ENCODE measurements around the gene ERN1.
"Not testable (repeated sequence)": the region's sequence is repeated elsewhere in the genome, so short reads cannot be mapped to it uniquely, and the experiment has no call there.

DNA sequence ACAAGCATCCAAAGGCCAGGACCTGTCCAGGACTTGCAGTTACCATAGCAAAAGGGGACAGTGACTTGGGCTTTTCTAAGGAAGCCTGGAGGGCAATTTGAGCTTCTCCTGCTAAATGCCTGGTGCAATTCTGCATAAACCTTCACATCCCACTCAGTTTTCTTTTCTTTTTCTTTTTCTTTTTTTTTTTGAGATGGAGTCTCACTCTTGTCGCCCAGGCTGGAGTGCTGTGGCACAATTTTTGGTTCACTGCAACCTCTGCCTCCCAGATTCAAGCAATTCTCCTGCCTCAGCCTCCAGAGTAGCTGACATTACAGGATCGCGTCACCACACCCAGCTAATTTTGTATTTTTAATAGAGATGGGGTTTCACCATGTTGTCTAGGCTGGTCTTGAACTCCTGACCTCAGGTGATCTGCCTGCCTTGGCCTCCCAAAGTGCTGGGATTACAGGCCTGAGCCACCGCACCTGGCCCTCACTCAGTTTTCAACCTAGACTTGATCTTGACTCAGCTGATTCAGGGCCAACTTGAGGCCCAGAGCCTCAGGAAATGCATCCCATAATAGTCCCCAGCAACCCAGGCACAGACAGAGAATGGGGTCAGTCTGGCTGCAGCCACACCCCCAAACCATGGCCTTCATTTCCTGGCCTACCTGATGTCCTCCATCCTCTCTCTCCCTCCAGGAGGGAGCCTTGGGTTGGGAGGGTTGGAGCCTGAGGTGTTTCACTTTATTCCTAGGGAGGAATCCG, 122.7 kb downstream of the ERN1 start:
- TF ChIP-seq, protein P1, sequence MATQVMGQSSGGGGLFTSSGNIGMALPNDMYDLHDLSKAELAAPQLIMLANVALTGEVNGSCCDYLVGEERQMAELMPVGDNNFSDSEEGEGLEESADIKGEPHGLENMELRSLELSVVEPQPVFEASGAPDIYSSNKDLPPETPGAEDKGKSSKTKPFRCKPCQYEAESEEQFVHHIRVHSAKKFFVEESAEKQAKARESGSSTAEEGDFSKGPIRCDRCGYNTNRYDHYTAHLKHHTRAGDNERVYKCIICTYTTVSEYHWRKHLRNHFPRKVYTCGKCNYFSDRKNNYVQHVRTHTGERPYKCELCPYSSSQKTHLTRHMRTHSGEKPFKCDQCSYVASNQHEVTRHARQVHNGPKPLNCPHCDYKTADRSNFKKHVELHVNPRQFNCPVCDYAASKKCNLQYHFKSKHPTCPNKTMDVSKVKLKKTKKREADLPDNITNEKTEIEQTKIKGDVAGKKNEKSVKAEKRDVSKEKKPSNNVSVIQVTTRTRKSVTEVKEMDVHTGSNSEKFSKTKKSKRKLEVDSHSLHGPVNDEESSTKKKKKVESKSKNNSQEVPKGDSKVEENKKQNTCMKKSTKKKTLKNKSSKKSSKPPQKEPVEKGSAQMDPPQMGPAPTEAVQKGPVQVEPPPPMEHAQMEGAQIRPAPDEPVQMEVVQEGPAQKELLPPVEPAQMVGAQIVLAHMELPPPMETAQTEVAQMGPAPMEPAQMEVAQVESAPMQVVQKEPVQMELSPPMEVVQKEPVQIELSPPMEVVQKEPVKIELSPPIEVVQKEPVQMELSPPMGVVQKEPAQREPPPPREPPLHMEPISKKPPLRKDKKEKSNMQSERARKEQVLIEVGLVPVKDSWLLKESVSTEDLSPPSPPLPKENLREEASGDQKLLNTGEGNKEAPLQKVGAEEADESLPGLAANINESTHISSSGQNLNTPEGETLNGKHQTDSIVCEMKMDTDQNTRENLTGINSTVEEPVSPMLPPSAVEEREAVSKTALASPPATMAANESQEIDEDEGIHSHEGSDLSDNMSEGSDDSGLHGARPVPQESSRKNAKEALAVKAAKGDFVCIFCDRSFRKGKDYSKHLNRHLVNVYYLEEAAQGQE (IDR thresholded peaks at IDR 0.05; ENCODE audit: borderline replicate concordance), result not testable (repeated sequence)
- not testable (repeated sequence) for TF ChIP-seq EZH2 (IDR thresholded peaks at IDR 0.05; ENCODE audit: borderline replicate concordance, insufficient read depth, low read length, poor library complexity, severe bottlenecking); POLR2AphosphoS5 (IDR thresholded peaks at IDR 0.05); TAF1 (IDR thresholded peaks at IDR 0.05; ENCODE audit: low read depth)
- TF ChIP-seq, protein P2, sequence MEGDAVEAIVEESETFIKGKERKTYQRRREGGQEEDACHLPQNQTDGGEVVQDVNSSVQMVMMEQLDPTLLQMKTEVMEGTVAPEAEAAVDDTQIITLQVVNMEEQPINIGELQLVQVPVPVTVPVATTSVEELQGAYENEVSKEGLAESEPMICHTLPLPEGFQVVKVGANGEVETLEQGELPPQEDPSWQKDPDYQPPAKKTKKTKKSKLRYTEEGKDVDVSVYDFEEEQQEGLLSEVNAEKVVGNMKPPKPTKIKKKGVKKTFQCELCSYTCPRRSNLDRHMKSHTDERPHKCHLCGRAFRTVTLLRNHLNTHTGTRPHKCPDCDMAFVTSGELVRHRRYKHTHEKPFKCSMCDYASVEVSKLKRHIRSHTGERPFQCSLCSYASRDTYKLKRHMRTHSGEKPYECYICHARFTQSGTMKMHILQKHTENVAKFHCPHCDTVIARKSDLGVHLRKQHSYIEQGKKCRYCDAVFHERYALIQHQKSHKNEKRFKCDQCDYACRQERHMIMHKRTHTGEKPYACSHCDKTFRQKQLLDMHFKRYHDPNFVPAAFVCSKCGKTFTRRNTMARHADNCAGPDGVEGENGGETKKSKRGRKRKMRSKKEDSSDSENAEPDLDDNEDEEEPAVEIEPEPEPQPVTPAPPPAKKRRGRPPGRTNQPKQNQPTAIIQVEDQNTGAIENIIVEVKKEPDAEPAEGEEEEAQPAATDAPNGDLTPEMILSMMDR (IDR thresholded peaks at IDR 0.05; ENCODE audit: poor library complexity, severe bottlenecking), result not testable (repeated sequence)

Measured in neural cell (in vitro differentiated cells).